Activated naive CD8-positive, alpha-beta T cell treated with anti-CD3 and anti-CD28 coated beads, Interleukin-2, amount 50 U/mL, for 24 hours (primary cell): ENCODE data around the gene NPHP4.

Experiments used
- ATAC-seq: fragments of 150-1000 bp; cut with Tn5 transposase; one replicate; pipeline ENCODE4 v1.10.0; 2021
- DNase-seq: peaks from one replicate; pipeline ENCODE4 v3.0.0; 2021
- H3K27ac Mint-ChIP-seq: one replicate; pipeline ENCODE4 v1.8.0; 2021; ENCODE audit warnings: mild to moderate bottlenecking, mixed read lengths
- H3K27me3 Mint-ChIP-seq: one replicate; pipeline ENCODE4 v1.8.0; 2021; ENCODE audit warnings: mixed read lengths
- H3K36me3 Mint-ChIP-seq: one replicate; pipeline ENCODE4 v1.8.0; 2021; ENCODE audit warnings: low read depth, mixed read lengths
- H3K4me1 Mint-ChIP-seq: one replicate; pipeline ENCODE4 v1.8.0; 2021; ENCODE audit warnings: mixed read lengths
- H3K4me3 Mint-ChIP-seq: one replicate; pipeline ENCODE4 v1.8.0; 2021; ENCODE audit warnings: mild to moderate bottlenecking, moderate library complexity, mixed read lengths
- H3K9me3 Mint-ChIP-seq: one replicate; pipeline ENCODE4 v1.8.0; 2021; ENCODE audit warnings: mixed read lengths

The NPHP4 gene

GRCh38 chr1:5950994-5951785, 41.0 kb downstream of the NPHP4 start:
- DNase-seq (no peak), ATAC-seq (no peak)
- H3K27ac Mint-ChIP-seq, result no peak overlapping the region
- H3K36me3 Mint-ChIP-seq, result peaks cover 20% of the 10 kb centered on the region
- H3K9me3 Mint-ChIP-seq, result no peaks in the 10 kb centered on the region
- H3K4me1 Mint-ChIP-seq, result peaks cover 13% of the 10 kb centered on the region
- no peaks in the 10 kb centered on the region for H3K27me3 Mint-ChIP-seq
- H3K4me3 Mint-ChIP-seq, result no peak overlapping the region

GRCh38 chr1:5950201-5950895, 41.9 kb downstream of the NPHP4 start:
- no peak for DNase-seq
- H3K36me3 Mint-ChIP-seq, result peaks cover 21% of the 10 kb centered on the region
- peaks cover 10% of the 10 kb centered on the region for H3K4me1 Mint-ChIP-seq
- ATAC-seq, result no peak
- no peaks in the 10 kb centered on the region for H3K9me3 Mint-ChIP-seq
- H3K27ac Mint-ChIP-seq, result no peak overlapping the region
- no peaks in the 10 kb centered on the region for H3K27me3 Mint-ChIP-seq
- no peak overlapping the region for H3K4me3 Mint-ChIP-seq

- no peaks in the 10 kb centered on the region for H3K27me3 Mint-ChIP-seq
- ATAC-seq (no peak), DNase-seq (no peak)
- H3K36me3 Mint-ChIP-seq, result peaks cover 18% of the 10 kb centered on the region
- no peak overlapping the region for H3K4me3 Mint-ChIP-seq
- H3K4me1 Mint-ChIP-seq, result peaks cover 4% of the 10 kb centered on the region
- no peak overlapping the region for H3K27ac Mint-ChIP-seq
- H3K9me3 Mint-ChIP-seq, result no peaks in the 10 kb centered on the region
Observed at GRCh38 chr1:5949761-5950100, 42.5 kb downstream of the NPHP4 start.

DNA sequence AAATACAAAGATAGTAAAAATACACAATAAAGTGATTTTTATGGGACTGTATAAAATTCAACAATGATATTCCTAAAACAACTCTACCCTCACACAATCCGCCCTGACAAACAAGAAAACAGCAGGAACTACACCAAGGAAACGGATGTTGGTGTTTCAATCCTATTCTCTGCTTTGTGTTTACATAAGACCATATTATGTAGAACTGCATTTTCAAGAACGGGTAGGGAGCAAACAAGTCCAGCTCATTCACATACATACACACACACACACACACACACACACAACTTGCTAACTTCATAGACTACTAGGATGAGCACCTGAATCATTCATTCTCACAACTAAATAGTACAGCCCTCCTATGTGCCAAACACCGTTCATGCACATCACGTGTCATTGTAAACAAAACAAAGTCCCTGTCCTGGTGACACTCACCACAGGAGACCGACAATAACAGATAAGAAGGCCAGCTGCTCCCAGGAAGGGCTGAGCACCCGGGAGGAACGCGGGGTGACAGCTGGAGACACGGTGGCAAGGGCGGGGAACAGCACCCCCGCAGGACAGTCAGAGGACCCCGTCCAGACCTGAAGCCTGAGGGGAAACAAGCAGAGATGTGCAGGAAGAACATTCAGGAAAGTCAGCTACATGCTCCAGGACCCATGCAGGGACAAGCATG, 43.0 kb downstream of the NPHP4 start:
- Mint-ChIP-seq H3K27ac (no peak overlapping the region), H3K36me3 (peaks cover 15% of the 10 kb centered on the region), H3K4me3 (no peak overlapping the region)

GRCh38 chr1:5948681-5949005, 43.6 kb downstream of the NPHP4 start:
- no peak for ATAC-seq
- no peaks in the 10 kb centered on the region for H3K9me3 Mint-ChIP-seq
- DNase-seq, result no peak
- H3K27me3 Mint-ChIP-seq, result no peaks in the 10 kb centered on the region
- no peaks in the 10 kb centered on the region for H3K4me1 Mint-ChIP-seq
- H3K27ac Mint-ChIP-seq, result no peak overlapping the region
- no peak overlapping the region for H3K4me3 Mint-ChIP-seq
- peaks cover 12% of the 10 kb centered on the region for H3K36me3 Mint-ChIP-seq

More for the DNA sequence above, 43.0 kb downstream of the NPHP4 start:
- ATAC-seq (no peak), DNase-seq (no peak)
- H3K4me1 Mint-ChIP-seq, result no peaks in the 10 kb centered on the region
- H3K27me3 Mint-ChIP-seq, result no peaks in the 10 kb centered on the region
- H3K9me3 Mint-ChIP-seq, result no peaks in the 10 kb centered on the region

DNA sequence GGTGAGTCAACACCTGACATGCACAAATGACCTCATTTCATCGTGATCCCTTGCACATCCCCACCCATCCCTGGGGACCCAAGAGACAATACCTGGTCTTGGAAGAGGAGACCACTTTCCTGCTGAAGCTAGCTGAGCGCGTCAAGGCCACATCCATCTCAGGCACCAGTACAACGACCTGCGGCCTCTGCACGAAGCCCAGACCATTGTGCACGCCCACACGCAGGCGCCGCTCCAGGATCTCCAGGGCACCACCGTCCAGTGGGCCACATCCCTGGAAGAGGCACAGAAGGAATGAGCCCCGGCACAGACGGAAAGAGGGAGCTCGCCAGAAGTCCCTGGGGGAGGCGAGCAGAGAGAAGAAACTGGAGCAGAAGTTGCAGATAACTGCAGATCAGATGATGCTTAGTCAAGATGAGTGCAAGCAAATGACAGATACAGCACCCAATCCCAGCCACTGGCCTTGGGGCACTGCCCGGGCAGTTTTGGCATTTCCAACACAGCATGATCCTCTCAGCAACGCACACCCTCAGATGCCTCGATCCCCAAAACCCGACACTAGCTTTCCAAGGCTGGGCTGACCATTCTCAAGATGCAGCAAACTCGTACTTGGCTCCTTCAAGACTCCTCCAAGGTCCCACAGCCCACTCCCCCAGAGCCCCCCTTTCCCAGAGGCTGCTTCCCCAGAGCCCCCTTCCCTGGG, 44.1 kb downstream of the NPHP4 start:
- no peaks in the 10 kb centered on the region for H3K4me1 Mint-ChIP-seq
- ATAC-seq (no peak), DNase-seq (no peak)
- no peaks in the 10 kb centered on the region for H3K27me3 Mint-ChIP-seq
- peaks cover 12% of the 10 kb centered on the region for H3K36me3 Mint-ChIP-seq
- H3K9me3 Mint-ChIP-seq, result no peaks in the 10 kb centered on the region
- no peak overlapping the region for H3K27ac Mint-ChIP-seq
- H3K4me3 Mint-ChIP-seq, result no peak overlapping the region

- Mint-ChIP-seq H3K9me3 (no peaks in the 10 kb centered on the region), H3K36me3 (peaks cover 12% of the 10 kb centered on the region), H3K27me3 (no peaks in the 10 kb centered on the region), H3K4me3 (no peak overlapping the region), H3K27ac (no peak overlapping the region), H3K4me1 (no peaks in the 10 kb centered on the region)
- no peak for DNase-seq
- ATAC-seq, result no peak
Observed at GRCh38 chr1:5947071-5947821, 45.0 kb downstream of the NPHP4 start.

DNA sequence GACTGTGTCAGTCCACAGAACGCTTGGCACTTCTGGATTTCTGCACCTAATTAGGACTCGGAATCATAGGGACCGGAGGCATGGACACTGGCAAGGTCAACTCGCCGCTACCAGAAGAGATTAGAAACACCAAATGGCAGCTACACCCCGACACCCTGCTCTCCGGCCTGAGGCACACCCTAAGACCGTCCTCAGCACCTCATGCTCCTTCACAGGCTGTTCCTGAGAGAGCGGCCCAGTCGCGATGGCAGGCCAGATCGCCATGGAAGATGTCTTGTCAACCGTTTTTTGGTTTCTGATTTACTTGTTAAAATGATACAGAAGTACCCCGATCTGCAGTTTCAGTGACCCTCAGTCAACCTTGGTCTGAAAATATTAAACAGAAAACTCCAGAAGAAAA, 46.8 kb downstream of the NPHP4 start:
- H3K4me1 Mint-ChIP-seq, result no peaks in the 10 kb centered on the region
- no peak overlapping the region for H3K27ac Mint-ChIP-seq
- ATAC-seq (no peak), DNase-seq (no peak)
- H3K9me3 Mint-ChIP-seq, result no peaks in the 10 kb centered on the region
- H3K27me3 Mint-ChIP-seq, result no peaks in the 10 kb centered on the region
- H3K4me3 Mint-ChIP-seq, result no peak overlapping the region
- H3K36me3 Mint-ChIP-seq, result peaks cover 9% of the 10 kb centered on the region

DNA sequence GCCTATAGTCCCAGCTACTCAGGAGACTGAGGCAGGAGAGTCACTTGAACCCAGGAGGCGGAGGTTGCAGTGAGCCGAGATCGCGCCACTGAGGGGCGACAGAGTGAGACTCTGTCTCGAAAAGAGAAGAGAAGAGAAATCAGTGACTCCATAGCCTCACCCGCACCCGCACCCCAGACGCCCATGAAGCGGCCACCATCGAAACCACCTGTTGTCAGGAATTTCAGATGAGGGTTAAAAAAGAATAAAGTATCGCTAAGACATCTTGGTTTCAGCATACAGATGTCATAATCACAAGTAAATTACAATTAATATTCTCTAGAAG, 47.4 kb downstream of the NPHP4 start:
- Mint-ChIP-seq H3K4me1 (no peaks in the 10 kb centered on the region), H3K4me3 (no peak overlapping the region), H3K27me3 (no peaks in the 10 kb centered on the region), H3K36me3 (peaks cover 9% of the 10 kb centered on the region), H3K9me3 (no peaks in the 10 kb centered on the region), H3K27ac (no peak overlapping the region)
- DNase-seq, result no peak
- ATAC-seq, result no peak

GRCh38 chr1:5944154-5944842, 47.9 kb downstream of the NPHP4 start:
- no peaks in the 10 kb centered on the region for H3K27me3 Mint-ChIP-seq
- no peak overlapping the region for H3K27ac Mint-ChIP-seq
- H3K4me3 Mint-ChIP-seq, result no peak overlapping the region
- no peaks in the 10 kb centered on the region for H3K9me3 Mint-ChIP-seq
- no peak for DNase-seq
- H3K4me1 Mint-ChIP-seq, result no peaks in the 10 kb centered on the region
- ATAC-seq, result no peak
- H3K36me3 Mint-ChIP-seq, result peaks cover 9% of the 10 kb centered on the region

DNA sequence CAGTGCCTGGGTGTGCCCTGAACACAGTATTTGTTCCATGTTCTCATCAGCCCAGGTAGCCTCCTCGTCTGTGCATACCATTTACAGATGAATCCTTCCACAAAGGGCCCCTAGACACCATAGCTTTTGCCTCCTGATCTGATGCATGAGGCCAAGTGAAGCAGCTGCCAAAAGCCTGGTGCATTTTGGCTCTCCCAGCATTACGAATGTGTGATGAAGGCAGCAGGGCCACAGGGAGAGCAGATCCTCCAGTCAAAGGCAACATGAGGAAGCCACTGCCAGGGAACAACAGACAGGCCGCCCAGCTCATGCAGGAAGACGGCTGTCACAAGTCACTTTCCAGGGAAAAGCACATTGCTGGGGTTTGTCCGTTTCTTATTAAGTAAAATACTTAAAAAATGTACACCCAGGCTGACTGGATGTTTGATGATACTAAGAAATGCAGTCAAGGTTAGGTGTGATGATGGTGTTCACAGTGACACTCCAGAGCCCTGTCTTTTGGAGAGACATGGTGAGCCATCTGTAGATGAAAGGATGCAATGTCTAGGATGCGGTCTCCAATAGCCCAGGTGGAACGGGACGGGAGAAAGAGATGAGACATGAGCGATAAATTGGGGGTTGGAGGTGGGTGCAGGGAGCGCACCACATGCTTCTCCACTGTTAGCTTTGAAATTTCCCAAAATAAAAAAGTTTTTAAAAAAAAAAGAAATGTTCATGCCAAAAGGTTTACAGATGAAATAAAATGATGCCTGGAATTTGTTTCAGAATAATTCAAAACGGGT, 48.7 kb downstream of the NPHP4 start:
- Mint-ChIP-seq H3K27ac (no peak overlapping the region), H3K9me3 (no peaks in the 10 kb centered on the region), H3K4me1 (no peaks in the 10 kb centered on the region), H3K4me3 (no peak overlapping the region), H3K27me3 (no peaks in the 10 kb centered on the region), H3K36me3 (peaks cover 8% of the 10 kb centered on the region)
- no peak for ATAC-seq
- no peak for DNase-seq

DNA sequence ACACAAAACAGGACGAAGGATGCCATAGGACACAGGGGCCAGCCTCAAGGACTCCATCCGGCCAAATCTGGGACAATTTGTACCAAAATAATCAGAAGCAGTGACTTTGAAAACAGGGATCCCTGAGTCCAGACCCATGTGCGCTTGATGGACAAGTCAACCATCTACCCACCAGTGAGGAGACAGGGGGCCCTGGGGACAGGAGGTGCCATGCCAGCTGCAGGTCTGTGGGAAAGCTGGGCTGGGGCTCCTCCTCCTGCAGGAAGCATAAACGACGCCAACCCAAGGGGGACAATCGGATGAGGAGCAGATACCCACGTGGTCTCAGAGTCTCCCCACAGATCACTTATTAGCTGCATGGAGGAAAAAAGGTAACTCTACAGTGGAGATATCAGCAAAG, 50.6 kb downstream of the NPHP4 start:
- Mint-ChIP-seq H3K4me1 (no peaks in the 10 kb centered on the region), H3K27me3 (no peaks in the 10 kb centered on the region), H3K27ac (no peak overlapping the region), H3K36me3 (peaks cover 11% of the 10 kb centered on the region), H3K4me3 (no peak overlapping the region), H3K9me3 (no peaks in the 10 kb centered on the region)
- ATAC-seq, result no peak
- no peak for DNase-seq

GRCh38 chr1:5940723-5941407, 51.4 kb downstream of the NPHP4 start:
- no peak for ATAC-seq
- no peaks in the 10 kb centered on the region for H3K27me3 Mint-ChIP-seq
- H3K4me3 Mint-ChIP-seq, result no peak overlapping the region
- peaks cover 15% of the 10 kb centered on the region for H3K36me3 Mint-ChIP-seq
- H3K4me1 Mint-ChIP-seq, result no peaks in the 10 kb centered on the region
- H3K27ac Mint-ChIP-seq, result no peak overlapping the region
- DNase-seq, result no peak
- no peaks in the 10 kb centered on the region for H3K9me3 Mint-ChIP-seq
